Chondrocyte (in vitro differentiated cells): ENCODE data around the gene MAD2L2. TPM values are rescaled to one million over a fixed set of nuclear protein-coding genes. Genes with fewer than 3 reads are reported as not detected.
A peak's percentile ranks its signal among the peaks of the same experiment; 100 is the strongest.

ENCODE experiments used
- DNase-seq: peaks from one replicate; pipeline ENCODE4 v3.0.0; 2021; ENCODE audit warnings: mixed read lengths, low spot score
- H3K27ac Mint-ChIP-seq: one replicate; pipeline ENCODE4 v1.8.0; 2021; ENCODE audit warnings: mild to moderate bottlenecking, moderate library complexity, mixed read lengths; ENCODE audit not compliant: unreplicated experiment
- H3K27me3 Mint-ChIP-seq: 2 replicates; pipeline ENCODE4 v1.8.0; 2021; ENCODE audit warnings: low read depth, mixed read lengths
- H3K36me3 Mint-ChIP-seq: 2 replicates; pipeline ENCODE4 v1.8.0; 2021; ENCODE audit warnings: low read depth, mixed read lengths
- H3K4me1 Mint-ChIP-seq: 2 replicates; pipeline ENCODE4 v1.8.0; 2021; ENCODE audit warnings: low read depth, mild to moderate bottlenecking, mixed read lengths
- H3K4me3 Mint-ChIP-seq: one replicate; pipeline ENCODE4 v1.8.0; 2021; ENCODE audit warnings: mild to moderate bottlenecking, moderate library complexity, mixed read lengths; ENCODE audit not compliant: unreplicated experiment
- H3K9me3 Mint-ChIP-seq: 2 replicates; pipeline ENCODE4 v1.8.0; 2021; ENCODE audit warnings: low read depth, mixed read lengths
- total RNA-seq: library from RNA; stranded (reverse); gene quantifications from 3 replicates; pipeline ENCODE4 v1.2.1, GENCODE V29; 2021
- TF ChIP-seq, protein P1 (sequence below): fragments of 200-600 bp; sonication (generic); IDR thresholded peaks from 2 replicates; pipeline ENCODE4 v1.5.0; 2021; ENCODE audit warnings: antibody characterized with exemption, mild to moderate bottlenecking, moderate library complexity

The MAD2L2 gene
- total RNA-seq, 1 donor from 2014 or later = 31.8 TPM

DNA sequence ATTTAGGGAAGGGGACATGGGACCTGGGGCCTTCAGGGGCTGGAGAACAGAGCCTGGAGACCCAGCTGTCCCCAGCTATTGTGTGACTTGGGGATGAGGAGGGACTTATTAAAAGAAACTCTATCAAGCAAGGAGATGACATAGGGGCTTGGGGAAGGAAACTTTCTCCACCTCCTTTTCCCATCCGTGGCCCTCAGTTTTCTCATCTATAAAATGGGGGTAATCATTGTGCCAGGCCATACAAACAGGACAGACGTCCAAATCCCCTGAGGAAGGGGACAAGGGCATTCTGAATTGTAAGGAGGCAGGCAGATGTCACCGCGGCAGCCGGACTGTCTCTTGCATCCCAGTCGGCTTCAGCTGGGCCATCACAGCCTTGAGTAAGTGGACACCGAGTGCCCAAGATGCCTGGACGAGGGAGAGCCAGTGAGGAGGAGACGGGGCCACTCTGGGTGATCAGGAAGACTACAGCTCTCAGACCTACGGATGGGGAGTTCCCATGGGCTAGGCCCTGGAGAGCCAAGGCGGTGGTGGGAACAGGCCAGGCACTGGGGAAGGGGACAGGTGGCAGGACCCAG is 28.7 kb downstream of the MAD2L2 start:
- TF ChIP-seq, protein P1, sequence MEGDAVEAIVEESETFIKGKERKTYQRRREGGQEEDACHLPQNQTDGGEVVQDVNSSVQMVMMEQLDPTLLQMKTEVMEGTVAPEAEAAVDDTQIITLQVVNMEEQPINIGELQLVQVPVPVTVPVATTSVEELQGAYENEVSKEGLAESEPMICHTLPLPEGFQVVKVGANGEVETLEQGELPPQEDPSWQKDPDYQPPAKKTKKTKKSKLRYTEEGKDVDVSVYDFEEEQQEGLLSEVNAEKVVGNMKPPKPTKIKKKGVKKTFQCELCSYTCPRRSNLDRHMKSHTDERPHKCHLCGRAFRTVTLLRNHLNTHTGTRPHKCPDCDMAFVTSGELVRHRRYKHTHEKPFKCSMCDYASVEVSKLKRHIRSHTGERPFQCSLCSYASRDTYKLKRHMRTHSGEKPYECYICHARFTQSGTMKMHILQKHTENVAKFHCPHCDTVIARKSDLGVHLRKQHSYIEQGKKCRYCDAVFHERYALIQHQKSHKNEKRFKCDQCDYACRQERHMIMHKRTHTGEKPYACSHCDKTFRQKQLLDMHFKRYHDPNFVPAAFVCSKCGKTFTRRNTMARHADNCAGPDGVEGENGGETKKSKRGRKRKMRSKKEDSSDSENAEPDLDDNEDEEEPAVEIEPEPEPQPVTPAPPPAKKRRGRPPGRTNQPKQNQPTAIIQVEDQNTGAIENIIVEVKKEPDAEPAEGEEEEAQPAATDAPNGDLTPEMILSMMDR = no peak
- Mint-ChIP-seq H3K36me3 (peaks cover 1% of the 10 kb centered on the region), H3K27ac (no peak overlapping the region), H3K4me1 (peaks cover 14% of the 10 kb centered on the region), H3K4me3 (no peak overlapping the region), H3K27me3 (peaks cover 8% of the 10 kb centered on the region), H3K9me3 (no peaks in the 10 kb centered on the region)
- no peak for DNase-seq

DNA sequence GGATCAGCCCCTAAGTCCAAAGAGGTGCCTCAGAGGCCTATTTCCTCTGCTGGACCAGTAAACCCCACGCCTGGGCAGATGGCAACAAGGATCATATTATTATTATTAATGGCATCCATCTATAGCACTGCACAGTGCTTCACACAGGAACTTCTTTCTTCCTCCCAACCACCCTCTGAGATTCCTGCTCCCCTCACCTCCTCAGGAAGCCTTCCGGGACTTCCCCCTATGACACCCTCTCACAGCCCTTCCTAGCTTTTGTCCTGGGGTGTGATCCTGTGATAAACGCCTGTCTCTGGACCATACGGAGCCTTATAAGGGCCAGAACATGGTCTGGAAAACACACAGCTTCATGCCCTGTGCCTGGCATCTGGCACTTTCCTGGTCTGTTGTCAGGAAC is 29.9 kb downstream of the MAD2L2 start:
- no peak for DNase-seq
- H3K9me3 Mint-ChIP-seq = no peaks in the 10 kb centered on the region
- H3K27ac Mint-ChIP-seq = no peak overlapping the region
- peak overlapping the region; percentile 56 for H3K4me3 Mint-ChIP-seq
- H3K27me3 Mint-ChIP-seq = peaks cover 8% of the 10 kb centered on the region
- TF ChIP-seq, protein P1 = no peak
- peaks cover 14% of the 10 kb centered on the region for H3K4me1 Mint-ChIP-seq
- H3K36me3 Mint-ChIP-seq = peaks cover 1% of the 10 kb centered on the region

DNA sequence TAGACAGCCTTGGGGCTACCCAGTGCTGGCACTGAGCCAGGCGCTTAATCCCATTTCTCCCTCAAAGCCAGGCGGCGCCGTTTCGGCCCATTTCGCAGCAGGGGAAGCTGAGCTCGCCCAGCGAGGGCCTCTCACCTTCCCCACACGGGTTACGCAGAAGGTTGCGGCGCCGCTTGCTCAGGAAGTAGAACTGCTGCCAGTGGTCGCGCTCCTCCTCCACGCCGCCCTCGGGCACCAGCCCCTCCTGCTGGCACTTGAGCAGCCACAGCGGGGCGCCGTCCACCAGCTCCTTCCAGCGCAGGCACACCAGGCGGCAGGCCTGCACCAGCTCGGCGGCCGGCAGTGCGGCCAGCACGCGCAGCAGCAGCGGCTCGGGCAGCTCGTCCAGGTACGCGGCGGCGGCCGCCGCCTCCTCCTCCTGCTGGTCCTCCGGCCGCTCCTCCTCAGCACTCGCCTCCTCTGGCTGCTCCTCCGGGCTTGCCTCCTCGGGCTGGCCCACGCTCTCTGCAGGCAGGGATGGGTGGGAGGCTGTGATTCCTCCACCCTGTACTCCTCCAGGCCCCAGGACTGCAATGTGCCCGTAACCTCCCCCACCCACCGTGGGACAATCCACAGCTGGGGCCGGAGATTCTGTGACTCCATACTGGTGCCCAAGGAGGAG is 30.5 kb downstream of the MAD2L2 start:
- peak overlapping the region; percentile 56 for H3K4me3 Mint-ChIP-seq
- H3K27ac Mint-ChIP-seq = no peak overlapping the region
- H3K4me1 Mint-ChIP-seq = peaks cover 10% of the 10 kb centered on the region
- TF ChIP-seq, protein P1 = peak; percentile 84
- H3K9me3 Mint-ChIP-seq = no peaks in the 10 kb centered on the region
- no peak for DNase-seq
- H3K36me3 Mint-ChIP-seq = peaks cover 1% of the 10 kb centered on the region
- H3K27me3 Mint-ChIP-seq = peaks cover 8% of the 10 kb centered on the region

- Mint-ChIP-seq H3K4me3 (no peak overlapping the region), H3K27ac (no peak overlapping the region), H3K27me3 (peaks cover 8% of the 10 kb centered on the region), H3K9me3 (no peaks in the 10 kb centered on the region), H3K36me3 (peaks cover 1% of the 10 kb centered on the region), H3K4me1 (peaks cover 7% of the 10 kb centered on the region)
- no peak for DNase-seq
- TF ChIP-seq, protein P1 = no peak
Observed at GRCh38 chr1:11649624-11650330, 31.2 kb downstream of the MAD2L2 start.

GRCh38 chr1:11649237-11649623 is 31.7 kb downstream of the MAD2L2 start:
- TF ChIP-seq, protein P1 = no peak
- H3K4me3 Mint-ChIP-seq = no peak overlapping the region
- H3K27me3 Mint-ChIP-seq = peaks cover 8% of the 10 kb centered on the region
- no peak overlapping the region for H3K27ac Mint-ChIP-seq
- no peak for DNase-seq
- H3K4me1 Mint-ChIP-seq = peaks cover 7% of the 10 kb centered on the region
- H3K9me3 Mint-ChIP-seq = no peaks in the 10 kb centered on the region
- peaks cover 1% of the 10 kb centered on the region for H3K36me3 Mint-ChIP-seq
